Ovary (tissue), 9 donors: Measurements from ENCODE around the gene MRPS5. TPM values are rescaled to one million over a fixed set of nuclear protein-coding genes. Genes with fewer than 3 reads are reported as not detected.

Source experiments
- DNase-seq, 5 donors: peaks; one replicate each; pipeline ENCODE4 v3.0.0-alpha.2; 2019 to 2020
- H3K27ac ChIP-seq, 2 donors: fragments of 200-600 bp; one replicate each; pipeline versions ENCODE4 v1.5.1 to v1.8.0; 2019 to 2022
- H3K27me3 ChIP-seq: fragments of 200-600 bp; one replicate; pipeline ENCODE4 v1.8.0; 2022
- H3K36me3 ChIP-seq: fragments of 200-600 bp; sonication (generic); one replicate; pipeline ENCODE4 v1.5.1; 2019
- H3K4me1 ChIP-seq: one replicate; pipeline ENCODE4 v1.8.1; 2013; ENCODE audit warnings: mild to moderate bottlenecking, moderate library complexity; ENCODE audit not compliant: insufficient read depth
- H3K4me3 ChIP-seq: fragments of 200-600 bp; sonication (generic); one replicate; pipeline ENCODE4 v1.5.1; 2017
- H3K9me3 ChIP-seq, 2 donors: fragments of 200-600 bp in 1 of 2; sonication (generic) in 1 of 2; one replicate each; pipeline versions ENCODE4 v1.5.1 to v1.8.1; 2013 to 2019; ENCODE audit warnings: mild to moderate bottlenecking in 1 of 2, moderate library complexity in 1 of 2
- CTCF ChIP-seq, 3 donors: fragments of 450-650 bp in 2 of 3; fragments of 200-600 bp in 1 of 3; IDR thresholded peaks; one replicate each; pipeline versions ENCODE4 v1.5.1 to v1.8.0; 2016 to 2022; ENCODE audit warnings: antibody characterized with exemption in 3 of 3, mild to moderate bottlenecking in 1 of 3
- EP300 ChIP-seq: sonication (generic); formaldehyde crosslinking; IDR thresholded peaks from one replicate; pipeline ENCODE4 v1.6.1; 2017; ENCODE audit warnings: antibody characterized with exemption
- POLR2A ChIP-seq: fragments of 450-650 bp; IDR thresholded peaks from one replicate; pipeline ENCODE4 v1.6.1; 2017; ENCODE audit warnings: antibody characterized with exemption, mild to moderate bottlenecking, moderate library complexity
- WGBS, 3 donors: extraction: QIAGEN DNeasy Blood & Tissue Kit in 1 of 3; methylation state at CpG; one replicate each; pipeline versions ENCODE4 v1.1.5 to v1.1.7; 2013 to 2017; 5-methylcytosine and 5-hydroxymethylcytosine counted together
- intact Hi-C, 4 donors: fragments of 100-400 bp; cut with DNase I; formaldehyde crosslinking; loops; one replicate each; pipeline versions ENCODE4 v1.11.0 to v1.15.1; 2022 to 2023
- polyA plus RNA-seq, 2 donors: library from polyadenylated mRNA; stranded (reverse); fragments of 200-250 nt in 1 of 2; fragments of 350-450 nt in 1 of 2; fragmentation: Illumina TruSeq in 1 of 2; extraction: RNeasy Lipid Tissue Mini Kit (QIAGEN cat#74804) in 1 of 2; gene quantifications; one replicate each; pipeline ENCODE4 v1.2.3, GENCODE V29; 2013 to 2014
- total RNA-seq, 7 donors: library from RNA; depleted of rRNA in 2 of 7; stranded (reverse); fragments of >200 nt in 2 of 7; fragmentation: NEBNext Ultra II Directional in 3 of 7; extraction: Animal tissue kit (Norgen Biotek cat#: 25700) in 3 of 7; gene quantifications; one replicate each; pipeline versions ENCODE4 v1.1.0 to v1.2.4, GENCODE V29; 2016 to 2023
- donor health status: DM: no; HTN: no; CAD: no; lungs with moderate emphysema.
- donor health status: DM: no; HTN: no; CAD: no.
- donor health status: Bipolar disorder and iron deficiency.
- donor health status: DM: yes; HTN: yes; CAD: no.
- donor health status: DM: no; HTN: no; CAD: no.
- donor health status: DM: yes; HTN: yes; CAD: no.

Gene MRPS5
- total and polyA plus RNA-seq, 9 donors: 32.4 to 62.9 (median 39.7) TPM

DNA sequence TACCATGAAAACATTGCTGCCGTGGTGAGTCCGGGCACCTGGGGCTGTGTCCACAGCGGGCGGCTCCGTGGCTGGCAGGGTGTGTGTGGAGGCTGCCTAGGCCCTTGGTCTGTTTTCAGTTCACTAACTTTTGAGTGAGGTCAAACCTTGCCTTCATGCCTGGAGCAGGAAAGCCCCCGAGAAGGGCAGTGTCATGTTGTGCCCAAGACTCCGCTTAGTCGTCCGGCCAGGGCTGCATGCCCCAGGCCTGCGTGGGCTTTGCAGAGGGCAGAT is 72.0 kb downstream of the MRPS5 start:
- DNase-seq: no peak
- Histone ChIP-seq H3K27ac (no peak overlapping the region), H3K9me3 (no peaks in the 10 kb centered on the region), H3K36me3 (no peaks in the 10 kb centered on the region), H3K4me3 (no peak overlapping the region), H3K4me1 (no peaks in the 10 kb centered on the region), H3K27me3 (no peaks in the 10 kb centered on the region)
- TF ChIP-seq CTCF (IDR thresholded peaks at IDR 0.05) (no peak), EP300 (no peak), POLR2A (no peak)
- intact Hi-C loops: no loop called here
- WGBS, 3 donors: 90 to 92% (median 91%) methylated on average over 10 of the region's 10 CpGs

GRCh38 chr2:95048825-95049682 is 72.6 kb downstream of the MRPS5 start:
- H3K4me3 ChIP-seq: no peak overlapping the region
- H3K27me3 ChIP-seq: no peaks in the 10 kb centered on the region
- DNase-seq: no peak
- 67 to 76% (median 67%) methylated on average over 15 of the region's 15 CpGs for WGBS, 3 donors
- TF ChIP-seq CTCF (IDR thresholded peaks at IDR 0.05) (no peak), POLR2A (no peak), EP300 (no peak)
- H3K36me3 ChIP-seq: no peaks in the 10 kb centered on the region
- no peaks in the 10 kb centered on the region for H3K9me3 ChIP-seq
- H3K27ac ChIP-seq: no peak overlapping the region
- H3K4me1 ChIP-seq: no peaks in the 10 kb centered on the region
- intact Hi-C loops: no loop called here

DNA sequence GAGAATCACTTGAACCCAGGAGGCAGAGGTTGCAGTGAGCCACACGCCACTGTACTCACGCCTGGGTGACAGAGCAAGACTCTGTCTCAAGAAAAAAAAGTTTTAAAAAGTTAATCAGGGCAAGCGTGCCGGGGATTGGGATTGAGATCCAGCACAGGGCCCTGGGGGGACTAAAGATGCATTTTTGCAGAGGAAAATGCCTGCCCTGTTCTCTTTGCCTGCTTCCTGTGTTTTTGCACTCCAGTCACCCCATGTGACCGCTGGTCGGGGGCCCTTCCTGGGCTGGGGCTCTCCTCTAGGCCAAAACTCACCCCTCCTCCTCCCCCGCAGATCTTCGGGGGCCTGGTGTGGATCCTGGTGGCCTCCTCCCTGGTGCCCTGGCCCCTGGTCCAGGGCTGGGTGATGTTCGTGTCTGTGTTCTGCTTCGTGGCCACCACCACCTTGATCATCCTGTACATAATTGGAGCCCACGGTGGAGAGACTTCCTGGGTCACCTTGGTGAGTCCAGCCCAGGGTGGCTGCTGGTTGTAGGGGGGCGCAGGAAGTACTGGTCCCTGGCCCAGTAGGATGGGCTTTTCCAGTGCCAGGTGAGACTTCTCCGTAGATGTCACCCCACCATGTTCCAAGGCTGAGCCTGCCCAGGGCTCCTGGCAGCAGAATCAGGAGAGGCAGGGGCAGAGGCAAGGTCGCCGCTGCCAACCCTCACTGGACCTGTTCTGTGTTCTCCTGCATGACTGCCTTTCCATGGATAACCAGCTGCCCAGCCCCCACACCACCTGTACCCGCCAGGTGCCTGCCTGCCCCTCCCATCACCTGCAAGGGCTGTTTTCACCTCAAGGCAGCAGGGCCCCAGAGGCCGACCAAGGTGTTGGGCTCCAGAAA is 73.7 kb downstream of the MRPS5 start:
- Histone ChIP-seq H3K4me1 (no peaks in the 10 kb centered on the region), H3K4me3 (no peak overlapping the region), H3K27ac (no peak overlapping the region), H3K9me3 (no peaks in the 10 kb centered on the region), H3K36me3 (no peaks in the 10 kb centered on the region), H3K27me3 (no peaks in the 10 kb centered on the region)
- 72 to 79% (median 75%) methylated on average over 17 of the region's 17 CpGs for WGBS, 3 donors
- no peak for DNase-seq
- TF ChIP-seq CTCF (IDR thresholded peaks at IDR 0.05) (no peak), EP300 (no peak), POLR2A (no peak)
- intact Hi-C loops: no loop called here

DNA sequence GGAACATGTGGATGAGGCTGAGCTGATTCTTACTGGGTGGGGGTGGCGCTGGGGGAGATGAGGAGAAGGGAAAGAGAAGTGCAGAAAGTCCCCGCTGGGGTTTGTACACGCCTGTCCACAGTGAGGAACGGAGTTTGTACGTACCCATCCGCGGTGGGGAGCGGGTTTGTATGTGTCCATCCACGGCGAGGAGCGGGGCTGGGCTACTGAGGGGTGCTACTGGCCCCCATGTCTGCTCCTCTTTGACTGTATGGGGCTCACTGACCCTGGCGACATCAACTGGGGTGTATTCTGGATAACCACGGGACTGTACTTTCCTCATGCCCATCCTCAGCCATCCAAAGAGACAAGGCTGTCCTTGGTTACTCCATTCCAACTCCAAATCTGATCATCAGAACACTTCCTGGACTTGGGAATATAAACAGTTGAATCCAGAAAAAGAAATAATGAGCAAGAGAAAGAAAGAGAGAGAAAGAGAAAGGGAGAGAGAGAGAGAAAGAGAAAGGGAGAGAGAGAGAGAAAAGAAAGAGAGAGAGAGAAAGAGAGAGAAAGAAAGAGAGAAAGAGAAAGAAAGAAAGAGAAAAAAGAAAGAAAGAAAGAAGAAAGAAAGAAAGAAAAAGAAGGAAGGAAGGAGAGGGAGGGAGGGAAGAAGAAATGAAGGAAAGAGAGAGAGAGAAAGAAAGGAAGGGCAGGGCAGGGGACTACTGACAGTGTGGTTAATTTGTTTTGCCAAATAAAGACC is 75.1 kb downstream of the MRPS5 start:
- no peak overlapping the region for H3K27ac ChIP-seq
- WGBS, 3 donors: 85 to 90% (median 85%) methylated on average over 13 of the region's 13 CpGs
- no peak for DNase-seq
- no peak for TF ChIP-seq EP300
- TF ChIP-seq CTCF (IDR thresholded peaks at IDR 0.05): no peak
- TF ChIP-seq POLR2A: no peak
- intact Hi-C loops: no loop called here
- H3K4me3 ChIP-seq: no peak overlapping the region
- H3K27me3 ChIP-seq: no peaks in the 10 kb centered on the region
- no peaks in the 10 kb centered on the region for H3K36me3 ChIP-seq
- no peaks in the 10 kb centered on the region for H3K9me3 ChIP-seq
- H3K4me1 ChIP-seq: no peaks in the 10 kb centered on the region
